Skin of body (tissue), 2 donors: ENCODE measurements around the gene EXOSC9. TPM values are rescaled to one million over a fixed set of nuclear protein-coding genes. Genes with fewer than 3 reads are reported as not detected.
"Not testable (repeated sequence)": the region's sequence is repeated elsewhere in the genome, so short reads cannot be mapped to it uniquely, and the experiment has no call there.

Source experiments
- DNase-seq: peaks from one replicate; lab custom pipeline; 2025; lab: John Stamatoyannopoulos, UW
- total RNA-seq: library from RNA; depleted of rRNA; stranded (reverse); fragments of >200 nt; gene quantifications from one replicate; pipeline ENCODE4 v1.2.3, GENCODE V29; 2014

EXOSC9 gene, protein sequence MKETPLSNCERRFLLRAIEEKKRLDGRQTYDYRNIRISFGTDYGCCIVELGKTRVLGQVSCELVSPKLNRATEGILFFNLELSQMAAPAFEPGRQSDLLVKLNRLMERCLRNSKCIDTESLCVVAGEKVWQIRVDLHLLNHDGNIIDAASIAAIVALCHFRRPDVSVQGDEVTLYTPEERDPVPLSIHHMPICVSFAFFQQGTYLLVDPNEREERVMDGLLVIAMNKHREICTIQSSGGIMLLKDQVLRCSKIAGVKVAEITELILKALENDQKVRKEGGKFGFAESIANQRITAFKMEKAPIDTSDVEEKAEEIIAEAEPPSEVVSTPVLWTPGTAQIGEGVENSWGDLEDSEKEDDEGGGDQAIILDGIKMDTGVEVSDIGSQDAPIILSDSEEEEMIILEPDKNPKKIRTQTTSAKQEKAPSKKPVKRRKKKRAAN
- total RNA-seq = 22.2 TPM

DNA sequence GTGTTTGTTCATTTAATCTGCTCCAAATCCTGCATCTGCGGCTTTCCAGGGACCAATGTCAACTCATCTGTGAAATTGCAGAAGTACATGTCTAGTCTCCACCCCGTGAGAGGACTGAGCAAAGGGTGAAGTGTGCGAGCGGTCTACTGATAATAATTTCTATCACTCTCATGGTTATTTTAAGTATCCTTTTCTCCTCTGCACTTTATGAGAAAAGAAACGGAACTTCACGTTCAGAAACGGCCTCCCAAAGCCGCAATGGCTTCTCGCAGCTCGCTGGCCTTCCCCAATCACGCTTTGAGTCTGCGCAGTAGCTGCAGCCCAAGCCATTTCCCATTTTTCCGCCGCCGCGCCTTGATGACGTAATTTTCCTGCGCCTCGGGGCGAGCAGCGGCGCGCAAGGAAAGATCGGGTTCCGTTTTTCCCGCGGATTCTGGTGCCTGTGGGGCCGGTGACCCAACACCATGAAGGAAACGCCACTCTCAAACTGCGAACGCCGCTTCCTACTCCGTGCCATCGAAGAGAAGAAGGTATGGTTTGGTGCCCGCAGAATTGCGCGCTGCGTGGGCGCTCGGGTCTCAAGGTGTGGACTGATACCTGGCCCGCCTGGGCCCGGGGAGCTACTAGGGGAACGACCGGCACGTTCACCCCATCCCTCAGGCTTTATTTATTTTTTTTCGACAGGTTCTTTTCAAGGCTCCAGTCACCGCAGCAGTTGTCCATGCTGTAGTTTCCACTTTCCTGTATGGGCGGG is at the start of gene EXOSC9:
Gene EXOSC9, plus strand, starts transcription at position 363 of the 754 bp plus-strand sequence. Its CDS starts 102 bp downstream, at position 465.
- peak; percentile 94 for DNase-seq

DNA sequence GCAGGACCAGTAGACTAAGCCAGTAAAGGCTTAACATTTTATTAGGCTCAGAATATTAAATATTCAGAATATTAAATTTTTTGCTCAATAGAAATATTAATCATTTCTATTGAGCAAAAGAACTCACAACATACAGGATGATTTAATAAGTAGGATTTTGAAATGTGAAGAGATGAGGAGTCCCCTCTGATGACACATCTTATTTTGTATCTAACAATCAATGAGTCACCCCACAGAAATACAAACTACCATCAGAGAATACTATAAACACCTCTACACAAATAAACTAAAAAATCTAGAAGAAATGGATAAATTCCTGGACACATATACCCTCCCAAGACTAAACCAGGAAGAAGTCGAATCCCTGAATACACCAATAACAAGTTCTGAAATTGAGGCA is 49.0 kb upstream of the EXOSC9 start:
- not testable (repeated sequence) for DNase-seq

DNA sequence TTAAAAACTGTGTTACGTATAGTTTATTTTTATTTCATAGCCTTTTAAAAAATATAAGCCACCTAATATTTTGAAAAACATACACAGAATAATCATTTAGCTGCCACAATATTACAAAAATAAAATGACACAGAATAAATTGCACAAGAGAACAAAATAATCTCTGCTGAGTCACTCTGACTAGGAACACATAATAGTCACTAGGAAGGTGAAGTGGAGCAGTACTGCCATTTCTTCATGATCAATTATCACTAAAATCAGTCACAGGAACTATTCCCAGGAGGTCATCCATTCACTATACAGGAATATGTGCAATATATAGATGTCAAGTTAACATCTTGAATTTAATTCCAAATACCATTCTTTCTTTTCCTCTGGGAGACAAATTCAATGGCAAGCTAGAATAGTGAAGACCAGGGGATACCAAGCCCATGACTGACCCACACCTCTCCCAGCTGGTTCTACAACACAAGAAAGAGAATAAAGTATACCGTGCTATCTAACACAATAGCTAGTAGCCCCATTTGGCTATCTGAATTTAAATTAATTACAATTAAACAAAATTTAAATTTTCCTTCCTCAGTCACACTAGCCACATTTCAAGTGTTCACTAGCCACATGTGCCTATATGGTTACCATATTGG is 42.1 kb upstream of the EXOSC9 start:
- no peak for DNase-seq

DNA sequence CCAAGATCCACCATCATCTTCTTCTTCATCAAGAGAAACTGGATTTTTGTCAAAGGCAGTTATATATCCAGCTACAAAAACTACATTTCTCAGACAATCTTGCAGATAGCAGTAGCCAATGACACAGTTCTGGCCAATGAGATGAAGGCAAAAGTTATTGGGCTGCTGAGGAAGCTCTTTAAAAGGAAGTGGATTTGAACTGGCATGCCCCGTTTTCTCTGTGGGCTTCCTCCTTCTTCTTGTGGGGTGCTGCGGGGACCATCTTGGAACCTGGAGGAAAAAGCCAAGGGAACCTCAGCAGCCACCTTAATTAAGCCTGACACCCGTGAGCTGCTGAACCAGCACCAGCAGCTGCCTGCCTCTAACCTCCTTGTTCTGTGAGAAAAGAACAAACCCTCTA is 40.9 kb upstream of the EXOSC9 start:
- DNase-seq = no peak

DNA sequence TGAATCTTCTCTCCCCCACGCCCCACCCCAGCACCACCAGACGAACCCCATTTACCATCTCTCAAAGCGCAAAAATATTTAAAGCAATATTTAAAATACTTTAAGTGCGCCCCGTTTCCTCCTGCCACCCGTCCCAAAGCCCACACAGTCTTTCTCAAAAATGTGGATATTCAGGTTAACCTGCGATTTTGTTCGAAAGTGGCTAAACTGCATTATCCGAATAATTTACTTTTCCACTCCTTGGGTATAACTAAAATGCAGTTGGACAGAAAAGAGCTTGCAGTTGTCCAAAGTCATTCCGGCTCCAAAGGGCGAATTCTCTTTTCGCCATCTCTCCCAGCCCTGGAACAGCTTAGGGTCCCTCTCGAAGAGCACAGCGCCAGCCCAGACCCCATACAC is 36.8 kb upstream of the EXOSC9 start:
- DNase-seq = no peak

DNA sequence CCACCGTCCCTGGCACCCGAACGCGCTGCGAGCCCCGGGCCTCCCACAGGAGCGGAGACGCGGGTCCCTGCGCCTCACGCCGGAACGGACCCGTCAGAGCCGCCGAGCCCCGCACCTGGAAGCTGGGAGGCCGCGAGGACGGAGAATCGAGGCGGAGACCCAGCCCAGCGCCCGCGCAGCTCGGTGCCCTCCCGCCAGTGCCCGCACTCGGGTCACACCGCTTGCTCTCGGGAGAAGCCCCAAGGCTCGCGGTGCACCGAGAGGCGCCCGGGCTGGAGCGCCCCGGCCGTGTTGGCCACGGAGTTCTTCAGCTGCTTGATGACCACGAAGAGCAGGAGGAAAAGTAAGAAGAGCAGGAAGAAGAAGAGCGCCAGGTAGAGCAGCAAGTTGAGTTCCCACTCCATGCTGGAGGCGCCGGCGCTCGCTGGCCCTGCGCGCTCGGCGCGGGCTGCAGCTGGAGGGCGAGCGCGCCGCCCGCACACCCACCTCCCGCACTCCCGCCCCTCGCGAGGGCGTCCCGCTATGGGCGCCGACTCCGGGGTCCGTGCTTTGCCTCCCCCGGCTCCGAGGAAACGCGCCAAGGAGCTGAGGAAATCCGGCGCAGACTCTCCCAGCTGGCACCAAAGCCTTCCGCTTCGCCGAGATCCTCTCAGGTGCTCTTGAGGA is 36.3 kb upstream of the EXOSC9 start, which contains the start of gene SMIM43:
Gene SMIM43, minus strand, starts transcription at position 463 of the 666 bp plus-strand sequence. Its CDS starts 59 bp downstream, at position 404.
- DNase-seq = no peak

DNA sequence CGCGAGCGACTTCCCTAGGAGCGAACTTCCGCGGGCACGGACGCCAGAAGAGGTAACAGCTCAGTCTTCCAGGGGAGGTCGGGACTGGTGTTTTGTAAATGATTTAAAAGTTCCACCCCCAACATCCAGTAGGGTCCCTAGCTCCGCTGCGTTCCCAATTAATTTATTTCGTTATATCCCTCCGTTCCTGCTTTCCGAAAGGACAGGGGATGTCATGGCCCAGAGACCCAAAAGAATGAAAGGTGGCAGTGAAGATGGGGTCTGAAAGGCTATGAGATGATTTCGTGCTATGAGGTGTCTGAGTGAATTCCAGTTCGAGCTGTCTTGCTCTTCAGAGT is 35.8 kb upstream of the EXOSC9 start:
- no peak for DNase-seq

DNA sequence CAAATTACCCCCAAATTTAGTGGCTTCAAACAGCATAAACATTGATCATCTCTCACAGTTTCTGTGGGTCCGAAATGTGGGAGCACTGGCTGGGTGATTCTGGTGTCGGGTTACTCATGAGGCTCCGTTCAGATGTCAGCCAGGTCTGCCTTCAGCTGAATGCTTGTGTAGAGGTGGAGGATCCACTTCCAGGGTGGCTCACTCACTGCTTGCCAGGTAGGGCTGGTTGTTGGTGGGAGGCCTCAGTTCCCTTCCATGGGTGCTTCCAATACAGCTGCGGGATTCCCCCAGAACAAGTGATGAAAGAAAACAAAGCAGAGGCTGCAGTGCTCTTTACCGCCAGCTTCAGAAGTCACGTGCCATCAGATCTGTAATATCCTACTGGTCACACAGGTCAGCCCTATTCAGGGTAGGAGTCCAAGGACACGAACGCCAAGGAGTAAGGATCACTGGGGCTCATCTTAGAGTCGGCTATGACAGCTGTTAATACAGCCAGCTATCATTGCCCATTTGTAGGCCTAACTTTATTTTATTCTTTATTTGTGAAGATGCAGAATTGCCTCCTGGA is 35.1 kb upstream of the EXOSC9 start:
- DNase-seq = no peak

DNA sequence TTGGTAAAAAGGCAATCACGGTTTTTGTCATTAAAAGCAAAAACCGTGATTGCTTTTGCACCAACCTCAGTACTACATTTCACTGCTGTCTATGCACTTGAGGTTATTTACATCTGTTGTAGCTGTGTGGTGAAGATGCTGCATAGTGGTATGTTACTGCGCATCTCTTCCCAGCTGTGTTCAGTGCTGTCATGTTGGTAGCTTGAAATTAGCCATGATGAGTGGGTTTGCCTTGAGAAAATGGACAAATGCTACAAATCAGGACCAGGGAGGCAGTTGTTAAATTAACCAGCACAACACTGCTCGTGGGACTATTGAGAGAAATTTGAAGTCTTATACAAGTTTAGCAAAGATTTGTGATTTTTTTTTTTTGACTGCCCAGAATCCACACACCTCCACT is 34.0 kb upstream of the EXOSC9 start:
- DNase-seq = no peak

DNA sequence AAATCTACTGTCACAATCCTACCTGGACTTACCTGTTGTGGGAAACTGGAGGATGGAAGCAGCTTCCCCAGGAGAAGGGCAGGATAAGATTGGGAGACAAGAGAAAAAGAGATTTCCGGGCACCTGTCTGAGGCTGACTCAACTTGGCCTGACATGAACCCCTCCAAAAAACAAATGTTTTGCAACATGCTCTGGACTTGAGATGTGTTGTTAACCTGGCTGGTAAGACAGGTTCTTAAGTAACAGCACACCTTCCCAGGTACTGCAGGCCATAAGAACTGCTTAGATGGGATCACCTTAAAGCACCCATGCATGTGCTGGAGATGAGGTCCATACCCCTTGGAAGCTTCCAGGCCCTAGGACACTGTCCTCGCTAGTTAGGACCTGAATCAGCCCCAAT is 31.8 kb upstream of the EXOSC9 start:
- DNase-seq = no peak

DNA sequence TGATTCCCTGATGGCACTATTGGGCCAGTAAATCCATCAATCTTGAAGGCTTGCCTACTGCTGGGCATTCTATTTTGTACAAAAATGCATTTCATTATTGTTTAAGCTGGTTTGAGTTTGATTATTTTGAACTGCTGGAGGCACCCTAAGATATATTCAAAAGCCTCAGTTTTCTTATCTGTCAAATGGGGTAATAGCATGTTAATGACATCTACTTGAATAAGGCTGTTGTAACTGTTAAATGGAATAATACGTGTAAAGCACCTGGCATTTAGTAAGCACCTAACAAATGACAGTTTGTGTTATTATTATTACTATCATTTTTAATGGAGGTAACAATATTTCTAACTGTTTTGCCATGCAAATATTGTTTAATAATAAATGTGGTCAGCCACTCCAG is 29.3 kb upstream of the EXOSC9 start:
- DNase-seq = no peak

DNA sequence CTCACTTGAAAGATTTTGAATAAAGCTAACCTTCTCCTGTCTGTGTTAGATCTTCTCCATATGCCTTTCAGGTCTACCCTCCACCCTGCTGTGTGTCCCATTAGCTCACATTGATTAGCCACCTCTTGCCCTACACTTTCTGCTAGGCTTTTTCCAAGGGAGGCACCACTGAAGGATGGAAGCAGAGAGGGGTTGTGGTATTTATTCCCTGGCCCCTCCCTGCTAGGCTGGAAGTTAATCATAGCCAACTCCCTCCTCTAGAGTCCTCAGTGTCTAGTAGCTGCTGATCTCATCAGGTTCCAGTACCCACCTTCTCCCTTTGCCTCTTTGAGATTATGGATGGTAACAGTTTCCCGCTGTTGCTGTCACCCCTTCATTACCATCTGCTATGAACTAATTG is 27.2 kb upstream of the EXOSC9 start:
- no peak for DNase-seq

DNA sequence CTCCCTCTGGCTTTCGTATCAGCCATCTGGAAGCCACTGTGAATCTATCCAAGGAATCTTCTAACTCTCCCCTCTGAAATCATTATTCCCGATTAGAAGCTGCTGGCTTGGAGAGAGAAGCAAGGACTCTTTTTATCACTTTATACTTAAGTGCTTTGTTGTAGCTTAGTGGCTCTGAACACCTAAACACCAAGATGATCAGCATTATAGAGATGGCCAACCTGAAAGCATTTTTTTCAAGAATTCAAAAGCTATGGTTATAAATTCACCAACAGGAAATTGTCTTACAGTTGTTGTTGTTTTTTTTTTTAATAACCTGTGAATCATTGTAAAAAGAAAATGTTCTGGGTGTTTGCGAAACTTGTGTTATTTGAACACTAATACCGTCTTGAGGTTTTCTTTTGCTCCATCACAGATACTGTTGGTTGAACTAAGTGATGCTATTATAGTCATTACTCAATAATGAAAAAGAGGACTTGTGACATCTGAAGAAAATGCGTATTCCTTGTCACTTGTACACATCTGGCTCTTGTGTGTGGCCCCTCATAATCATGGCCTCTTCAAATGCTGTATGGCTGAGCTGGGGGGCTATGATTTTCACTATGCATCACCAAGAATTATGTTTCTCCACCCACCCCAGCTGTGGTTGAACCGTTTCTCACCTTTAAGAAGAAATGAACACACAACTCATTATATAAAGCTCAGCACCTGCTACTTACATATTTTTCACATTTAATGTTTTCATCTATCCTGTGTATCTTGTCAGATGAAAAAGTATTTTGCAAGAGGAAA is 24.3 kb upstream of the EXOSC9 start:
- no peak for DNase-seq

DNA sequence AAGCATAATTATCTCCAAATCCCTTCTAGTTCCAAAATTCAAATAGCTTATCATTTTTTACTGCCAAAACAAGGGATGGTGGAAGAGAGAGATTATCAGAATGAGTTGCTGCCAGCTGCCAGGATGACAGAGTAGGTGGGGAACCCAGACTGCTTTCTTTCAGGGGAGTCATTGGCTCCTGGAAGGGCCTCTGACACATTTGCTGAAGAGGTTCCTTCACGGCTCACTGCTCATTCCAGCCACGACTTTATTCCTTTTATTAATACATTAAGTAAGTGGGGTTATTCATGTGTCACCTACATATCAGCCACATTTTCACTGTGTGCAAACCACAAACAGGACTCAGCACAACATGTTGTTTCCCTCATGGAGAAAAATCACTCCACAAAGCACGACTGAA is 23.5 kb upstream of the EXOSC9 start:
- DNase-seq = no peak

DNA sequence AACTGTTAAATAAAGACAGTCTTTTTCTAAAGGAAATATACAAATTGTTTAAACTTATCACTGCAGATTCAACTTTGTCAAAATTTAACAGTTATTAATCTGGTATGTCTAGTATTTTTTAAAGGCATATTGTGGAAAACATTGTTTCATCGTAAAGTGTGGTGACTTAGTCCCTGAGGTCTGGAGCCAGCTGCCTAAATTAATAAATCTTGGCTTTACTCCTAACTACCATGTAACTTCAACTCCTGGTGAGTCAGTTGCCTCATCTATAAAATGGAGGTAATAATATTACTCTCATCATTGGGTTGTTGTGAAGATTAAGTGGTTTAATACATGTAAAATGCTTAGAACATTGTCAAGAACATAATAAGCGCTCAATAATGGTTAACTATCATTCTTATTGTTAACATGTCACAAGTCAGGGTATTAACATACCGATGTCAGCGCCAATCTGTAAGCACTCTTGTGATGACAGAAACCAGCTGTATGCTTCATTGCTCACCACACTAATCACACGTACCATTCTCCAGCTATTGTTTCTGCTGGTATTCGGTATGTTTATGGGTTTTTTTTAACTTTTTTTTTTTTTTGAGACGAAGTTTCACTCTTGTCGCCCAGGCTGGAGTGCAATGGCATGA is 22.0 kb upstream of the EXOSC9 start:
- DNase-seq = no peak

DNA sequence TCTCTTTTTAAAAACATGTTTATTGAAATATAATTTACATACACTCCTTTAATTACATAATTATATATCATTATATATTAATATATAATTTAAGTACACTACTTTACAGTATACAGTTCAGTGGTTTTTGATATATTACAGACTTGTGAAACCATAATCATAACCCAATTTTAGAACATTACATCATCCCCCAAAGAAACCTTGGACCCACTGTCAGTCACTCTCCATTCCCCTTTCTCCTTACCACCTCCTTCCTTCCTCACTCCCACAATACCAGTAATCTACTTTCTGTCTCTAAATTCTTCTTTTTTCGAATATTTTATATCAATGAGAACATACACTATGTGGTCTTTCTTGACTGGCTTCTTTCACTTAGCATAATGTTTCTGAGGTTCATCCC is 17.9 kb upstream of the EXOSC9 start:
- no peak for DNase-seq

DNA sequence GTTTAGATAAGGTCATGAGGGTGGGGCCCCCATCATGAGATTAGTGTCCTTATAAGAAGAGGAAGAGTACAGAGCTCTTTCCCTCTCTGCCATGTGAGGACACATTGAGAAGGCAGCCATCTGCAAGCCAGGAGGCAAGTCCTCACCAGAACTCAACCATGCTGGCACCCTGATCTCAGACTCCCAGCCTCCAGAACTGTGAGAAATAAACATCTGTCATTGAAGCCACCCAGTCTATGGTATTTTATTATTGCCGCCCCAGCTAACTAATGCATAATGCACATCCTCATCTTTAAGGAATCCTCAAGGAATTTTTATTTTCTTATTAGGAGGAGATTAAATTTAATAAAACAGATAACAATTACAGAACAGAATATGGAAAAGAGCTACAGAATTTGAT is 16.7 kb upstream of the EXOSC9 start:
- no peak for DNase-seq

DNA sequence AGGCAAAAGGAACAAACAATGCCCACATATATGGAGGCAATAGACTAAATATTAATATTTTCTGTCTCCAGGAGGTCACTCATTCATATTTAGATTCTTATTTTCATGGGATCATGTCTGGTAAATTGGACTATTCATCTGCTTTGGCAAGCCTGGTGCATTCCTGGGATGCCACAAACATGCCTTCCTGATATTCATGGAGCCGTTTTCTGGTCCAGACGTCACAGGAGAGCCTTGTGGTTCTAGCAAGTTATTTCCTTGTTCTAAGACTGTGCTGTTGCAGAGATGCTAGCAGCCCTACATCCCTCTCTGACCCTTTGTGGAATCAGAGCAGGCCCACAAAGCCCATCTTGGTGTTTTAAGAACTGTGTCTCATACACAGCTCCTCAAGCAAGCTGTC is 16.1 kb upstream of the EXOSC9 start:
- DNase-seq = no peak

DNA sequence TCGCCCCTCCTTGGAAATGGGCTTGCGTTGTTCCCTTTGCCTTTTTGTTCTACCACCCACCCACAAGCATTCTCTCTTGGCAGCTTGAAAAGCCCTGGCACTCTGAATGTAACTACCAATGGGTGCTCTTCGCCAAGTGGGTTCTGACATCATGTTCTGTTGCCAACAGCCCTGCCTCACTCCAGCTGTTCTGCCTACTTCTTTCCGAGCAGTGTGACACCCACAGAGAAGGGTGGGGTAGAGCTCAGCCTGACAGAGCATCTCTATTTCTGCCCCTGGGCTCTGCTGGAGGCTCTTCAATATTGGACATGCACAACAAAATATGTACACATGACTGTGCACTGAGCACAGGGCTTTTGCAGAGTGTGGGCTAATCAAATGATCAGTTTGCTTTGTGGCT is 15.6 kb upstream of the EXOSC9 start:
- DNase-seq = no peak

DNA sequence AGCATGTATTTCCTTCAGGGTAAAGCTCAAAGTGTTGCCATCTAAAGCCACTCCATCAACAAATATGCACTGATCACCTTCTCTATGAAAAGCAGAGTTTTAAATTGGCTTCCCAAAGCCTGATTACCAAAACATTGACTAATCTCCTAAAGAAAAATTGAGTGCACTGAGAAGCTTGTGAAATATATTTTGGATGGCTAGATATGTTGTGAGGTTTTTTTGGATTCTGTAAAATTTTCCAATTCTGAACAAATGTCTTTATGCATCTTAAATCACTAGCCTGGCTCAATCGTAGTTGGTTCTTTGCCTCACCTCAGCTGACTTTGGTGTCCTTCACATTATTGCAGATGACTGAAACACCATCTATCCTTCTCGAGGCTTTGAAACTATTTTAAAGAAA is 14.9 kb upstream of the EXOSC9 start:
- no peak for DNase-seq
